NCI-H2196 treated with DMSO at 0.1 percent for 48 hours (cell line): ENCODE data around the gene GPS1.
A peak's percentile ranks its signal among the peaks of the same experiment; 100 is the strongest.

Experiments used
- DNase-seq: peaks from one replicate; lab custom pipeline; 2025; ENCODE audit not compliant: unreplicated experiment; lab: John Stamatoyannopoulos, UW

Gene GPS1

DNA sequence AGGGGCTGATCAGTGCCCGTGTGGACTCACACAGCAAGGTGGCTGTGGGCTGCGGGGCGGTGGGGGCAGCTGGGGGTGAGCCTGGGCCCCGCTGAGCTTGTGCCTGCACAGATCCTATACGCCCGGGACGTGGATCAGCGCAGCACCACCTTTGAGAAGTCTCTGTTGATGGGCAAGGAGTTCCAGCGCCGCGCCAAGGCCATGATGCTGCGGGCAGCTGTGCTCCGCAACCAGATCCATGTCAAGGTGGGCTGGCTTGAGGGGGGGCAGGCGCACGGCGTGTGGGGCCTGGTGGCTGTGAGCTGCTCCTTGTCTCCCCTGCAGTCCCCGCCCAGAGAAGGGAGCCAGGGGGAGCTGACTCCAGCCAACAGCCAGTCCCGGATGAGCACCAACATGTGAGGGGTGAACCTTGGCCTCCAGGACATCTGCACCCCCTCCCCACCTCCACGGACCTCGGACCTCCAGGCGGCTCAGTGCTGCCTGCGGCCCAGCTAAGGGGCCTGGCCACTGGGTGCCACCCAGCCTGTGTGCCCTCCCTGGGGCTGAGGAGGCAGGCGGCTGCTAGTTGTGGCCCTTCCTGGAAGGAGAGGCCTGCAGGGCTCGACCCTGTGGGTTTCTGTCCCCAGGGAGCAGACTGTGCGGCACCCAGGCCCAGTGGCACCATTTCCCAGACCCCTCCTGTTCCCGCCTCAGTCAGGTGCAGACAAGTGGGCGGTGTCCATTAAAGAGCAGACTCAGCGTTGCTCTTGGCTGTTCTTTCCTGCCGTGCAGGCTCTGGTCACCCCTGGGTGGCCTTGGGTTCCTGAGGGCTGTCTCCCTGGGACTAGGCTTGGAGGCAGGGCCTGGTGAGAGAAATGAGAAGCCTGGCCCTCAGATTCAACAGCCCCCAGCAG, 5.3 kb downstream of the GPS1 start:
- DNase-seq = no peak

DNA sequence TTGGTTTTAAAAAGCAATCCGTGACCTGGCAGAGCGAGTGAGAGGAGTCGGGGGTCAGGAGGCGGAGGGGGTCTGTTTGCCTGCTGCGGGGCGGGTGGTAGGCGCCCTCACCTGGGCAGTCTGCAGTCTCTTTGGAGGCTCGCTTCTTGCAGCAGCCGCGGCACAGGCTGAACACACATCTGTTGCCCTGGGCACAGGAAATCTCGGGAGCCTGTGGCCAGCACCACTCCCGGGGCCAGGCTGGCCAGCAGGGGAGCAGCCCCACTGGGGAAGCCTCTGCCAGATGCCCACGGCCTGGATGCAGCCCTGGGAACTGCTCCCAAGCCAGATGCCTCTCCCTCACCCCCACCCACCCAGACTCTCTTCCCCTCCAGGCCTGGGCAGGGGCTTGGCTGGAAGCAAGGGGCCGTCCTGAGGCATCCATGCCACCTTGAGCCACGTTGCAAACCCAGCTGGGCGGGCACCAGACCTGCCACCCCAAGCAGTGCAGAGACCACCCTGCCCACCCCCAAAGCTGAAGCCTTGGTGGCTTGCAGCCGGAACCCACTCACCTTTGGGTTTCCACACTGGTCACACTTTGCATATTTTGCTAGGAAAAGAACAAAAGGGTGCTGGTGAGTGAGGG, 6.6 kb downstream of the GPS1 start:
- DNase-seq = no peak

DNA sequence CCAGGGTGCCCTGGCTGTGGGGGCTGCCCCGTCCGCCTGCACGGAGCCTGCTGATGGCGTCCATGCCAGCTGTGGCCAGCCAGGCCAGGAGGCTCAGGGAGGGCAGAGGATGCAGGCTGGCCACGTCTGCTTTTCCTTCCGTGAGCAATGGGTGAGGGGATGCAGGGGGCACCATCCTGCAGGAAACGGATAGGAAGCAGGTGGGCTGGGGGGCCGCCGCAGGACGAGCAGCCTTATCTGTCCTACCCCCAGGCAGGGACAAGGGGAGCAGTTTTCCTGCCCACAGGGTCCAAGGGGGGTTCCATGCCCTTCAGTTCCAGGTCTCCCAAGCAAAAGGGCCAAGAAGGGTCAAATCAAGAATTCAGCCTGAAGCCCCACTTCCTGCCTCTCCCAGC, 7.2 kb downstream of the GPS1 start:
- DNase-seq = no peak

DNA sequence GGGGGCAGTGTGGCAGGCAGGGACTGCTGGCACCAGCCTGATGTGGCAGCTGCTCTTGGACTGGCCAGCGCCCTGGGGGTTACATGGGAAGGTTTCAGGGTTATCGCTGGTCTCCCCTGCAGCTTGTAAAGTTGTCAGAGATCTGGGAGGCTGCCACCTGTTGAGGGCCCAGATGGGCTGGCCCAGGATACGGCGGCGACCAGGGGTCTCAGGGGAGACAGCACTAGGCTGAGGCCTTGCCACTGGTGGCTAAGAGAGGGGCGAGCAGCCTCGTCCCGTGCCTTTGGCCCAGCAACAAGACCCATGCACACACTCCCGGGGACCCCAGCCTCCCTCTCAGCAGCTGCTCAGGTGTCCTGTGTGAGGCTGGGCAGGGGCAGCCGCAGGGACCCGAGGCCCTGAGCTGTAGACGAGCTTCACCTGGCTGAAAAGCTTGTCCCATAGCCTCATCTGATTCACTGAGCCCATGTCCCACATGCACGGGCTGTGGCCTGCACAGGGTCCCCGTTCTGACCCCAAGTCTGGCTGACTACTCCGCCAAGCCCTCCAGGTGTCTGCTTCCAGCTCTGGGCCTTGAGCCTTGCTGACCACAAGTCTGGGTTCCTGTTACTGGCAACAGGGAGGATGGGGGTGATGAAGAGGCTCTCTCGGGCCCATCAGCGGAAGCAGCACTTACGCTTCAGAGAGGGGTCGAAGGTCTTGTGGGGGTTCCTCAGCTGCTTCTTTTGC, 7.7 kb downstream of the GPS1 start:
- DNase-seq = no peak

DNA sequence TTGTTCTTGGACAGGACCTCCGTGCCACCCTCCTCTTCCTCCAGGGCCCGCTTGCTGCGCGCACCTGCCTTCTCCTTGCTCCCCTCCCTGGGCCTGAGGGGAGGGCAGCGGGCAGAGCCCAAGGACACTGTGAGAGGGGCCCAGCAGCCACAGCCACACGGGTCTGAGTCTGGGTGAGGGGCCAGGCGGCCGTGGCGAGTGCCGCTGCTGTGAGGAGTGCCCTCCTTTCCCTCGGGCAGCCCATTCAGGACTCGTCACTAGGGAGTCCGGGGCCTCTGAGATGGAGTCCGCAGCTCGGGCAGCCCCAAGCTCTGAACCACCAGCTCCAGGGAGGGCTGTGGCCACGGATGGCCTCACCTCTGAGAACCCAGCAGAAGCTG, 8.3 kb downstream of the GPS1 start:
- DNase-seq = no peak

DNA sequence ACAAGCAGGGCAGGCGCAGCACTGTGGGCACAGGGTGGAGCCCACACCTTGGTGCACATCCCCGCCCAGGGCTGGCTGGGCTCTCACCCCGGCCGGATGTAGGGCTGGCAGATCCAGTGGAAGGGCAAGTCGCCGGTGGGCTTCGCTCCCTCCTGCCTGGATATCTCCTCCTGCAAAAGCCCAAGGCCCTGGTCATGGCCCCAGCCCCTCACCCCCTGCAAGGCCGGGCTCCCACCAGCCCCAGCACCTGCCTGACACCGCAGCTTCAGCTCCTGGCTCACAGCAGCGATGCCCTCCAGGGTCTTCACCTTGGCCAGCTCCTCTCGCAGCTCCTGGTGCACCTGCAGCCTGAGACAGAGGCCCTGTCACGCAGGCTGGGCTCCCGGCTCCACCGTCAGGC, 8.9 kb downstream of the GPS1 start:
- no peak for DNase-seq

DNA sequence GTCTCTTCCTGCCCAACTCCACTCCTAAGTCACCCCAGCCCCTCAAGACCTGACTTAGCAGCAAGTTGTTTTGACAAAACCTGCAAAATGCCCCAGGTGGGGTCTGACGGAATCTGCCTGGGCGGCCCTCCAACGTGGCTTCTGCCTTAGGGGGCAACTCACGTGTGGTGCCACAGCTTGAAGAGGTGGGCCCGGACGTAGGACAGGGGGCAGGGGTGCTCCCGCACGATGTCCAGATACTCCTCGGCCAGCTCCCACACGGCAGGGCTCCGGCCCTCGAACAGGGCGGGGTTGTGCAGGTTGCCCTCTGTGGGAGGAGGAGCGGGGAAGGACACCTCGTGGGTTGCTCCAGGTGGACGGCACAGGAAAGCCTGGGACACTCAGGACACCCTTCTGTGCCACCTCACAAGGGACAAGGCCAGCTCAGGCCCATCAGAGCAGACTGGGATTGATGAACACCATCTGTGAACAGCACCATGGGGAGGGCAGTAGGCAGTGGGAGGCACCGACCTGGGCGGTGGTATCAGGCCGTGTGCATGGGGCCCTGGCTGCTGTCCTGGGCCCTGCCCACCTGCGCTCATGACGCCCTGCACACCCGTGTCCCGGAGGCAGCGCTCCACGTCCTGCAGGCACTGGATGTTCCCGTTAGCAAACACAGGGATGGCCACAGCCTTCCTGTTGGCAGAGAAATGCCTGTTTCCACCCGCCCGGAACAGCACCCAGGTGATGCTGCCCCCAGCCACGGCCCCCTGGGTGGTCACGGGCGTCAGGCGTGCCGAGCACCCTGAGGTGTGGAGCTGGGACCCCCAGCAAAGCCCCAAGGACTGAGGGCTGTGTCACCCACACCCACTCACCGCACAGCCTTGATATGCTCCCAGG, 9.6 kb downstream of the GPS1 start:
- DNase-seq = no peak

DNA sequence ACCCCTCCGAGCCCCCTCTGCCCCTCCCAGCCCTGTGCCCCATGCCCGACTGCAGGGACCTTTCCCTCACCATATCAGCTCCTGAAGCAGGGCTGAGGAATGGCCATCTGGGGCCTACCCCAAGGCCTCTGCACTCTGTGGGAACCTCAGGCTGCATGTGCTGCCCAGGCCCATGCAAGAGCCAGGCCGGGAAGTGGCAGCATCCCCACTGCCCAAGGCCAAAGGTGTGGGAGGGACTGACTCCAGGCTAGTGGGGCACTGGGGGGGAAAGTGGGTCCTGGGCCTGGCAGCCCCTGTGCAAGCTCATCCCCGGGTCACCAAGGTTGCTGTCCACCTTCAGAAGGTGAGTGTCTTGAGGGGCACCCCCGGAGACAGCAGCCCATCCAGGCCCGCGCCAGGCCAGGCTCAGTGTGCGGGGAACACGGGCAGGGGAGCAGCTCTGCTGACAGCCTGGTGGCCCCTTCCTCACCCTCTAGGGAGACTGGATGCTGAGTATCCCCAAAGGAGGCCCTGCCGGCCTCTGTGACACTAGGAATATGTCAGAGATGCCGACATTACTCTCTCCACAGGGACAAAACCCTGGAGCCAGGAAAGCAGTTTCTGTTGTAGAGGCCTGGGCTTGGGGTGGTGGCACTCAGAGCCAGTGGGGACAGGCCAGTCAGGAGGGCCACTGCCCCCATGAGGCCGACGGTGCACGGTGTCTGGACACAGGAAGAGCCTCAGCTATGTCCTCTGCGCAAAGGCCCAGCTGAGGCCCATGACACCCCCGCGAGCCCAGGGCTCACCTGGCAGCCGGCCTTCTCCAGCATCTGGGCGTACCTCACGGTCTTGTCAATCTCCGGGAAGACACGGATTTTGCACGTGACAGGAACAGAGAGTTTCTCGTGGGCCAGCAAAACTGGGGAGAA, 10.6 kb downstream of the GPS1 start:
- DNase-seq = no peak

DNA sequence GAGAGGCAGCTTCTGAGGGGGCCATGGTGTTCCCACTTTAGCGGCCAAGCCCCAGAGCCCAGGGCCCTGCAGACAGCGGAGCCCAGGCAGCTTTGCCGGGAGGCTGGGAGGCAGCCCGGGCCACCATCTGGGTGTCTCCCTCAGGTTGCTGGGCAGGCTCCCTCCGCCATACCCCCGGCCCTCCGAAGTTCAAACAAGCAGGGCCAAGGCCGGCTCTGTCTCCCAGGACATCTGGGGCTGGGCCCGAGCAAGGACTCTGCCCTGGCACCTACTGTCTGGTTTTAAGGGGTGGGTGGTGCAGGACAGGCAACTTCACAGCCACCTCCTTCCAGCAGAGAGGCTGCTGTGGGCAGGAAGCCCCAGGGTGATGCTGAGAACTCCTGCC, 11.3 kb downstream of the GPS1 start:
- no peak for DNase-seq

DNA sequence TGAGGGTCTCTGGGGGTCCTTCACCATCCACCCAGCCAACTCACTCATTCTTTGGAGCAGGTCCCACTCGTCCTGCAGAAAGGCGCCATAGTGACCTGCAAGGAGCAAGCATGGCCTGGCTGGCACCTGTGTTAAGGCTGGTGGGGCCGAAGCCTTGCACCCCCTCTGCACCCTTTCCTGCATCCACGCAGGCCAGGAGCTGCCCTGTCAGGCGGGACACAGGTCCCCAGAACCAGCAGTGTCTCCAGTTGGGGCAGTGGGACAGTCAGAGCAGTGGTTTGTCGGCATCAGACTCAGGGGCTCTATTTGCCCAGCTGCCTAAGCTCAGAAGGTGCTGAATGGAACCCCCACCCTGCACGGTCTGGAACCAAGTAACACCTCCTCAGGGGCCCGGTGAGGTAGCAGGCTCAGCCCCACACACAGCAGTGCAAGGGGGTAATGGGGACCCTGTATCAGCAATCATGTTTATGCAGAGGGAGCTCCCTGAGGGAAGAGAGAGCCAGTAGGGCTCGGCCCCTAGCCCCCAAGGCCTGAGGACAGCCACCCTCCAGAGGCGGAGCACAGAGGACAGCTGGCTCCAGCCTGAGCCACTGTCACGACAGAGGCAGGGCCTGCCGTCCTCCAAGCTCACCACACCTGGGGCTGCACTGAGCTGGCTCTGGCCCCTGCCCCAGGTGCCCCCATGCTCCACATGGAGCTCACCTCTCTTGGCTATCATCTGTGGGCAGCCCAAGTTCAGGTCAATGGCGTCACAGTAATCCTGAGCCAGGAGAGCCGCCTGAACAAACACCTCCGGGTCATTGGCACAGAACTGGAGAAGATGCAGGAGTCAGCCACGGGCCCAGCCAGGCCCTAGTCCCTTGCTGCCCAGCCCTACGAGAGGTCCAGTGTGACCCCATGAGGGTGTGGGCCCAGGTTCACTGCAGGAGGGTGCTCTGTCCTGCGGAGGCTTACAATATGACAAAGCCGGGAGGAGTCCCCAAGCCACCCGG, 12.0 kb downstream of the GPS1 start:
- DNase-seq = no peak

DNA sequence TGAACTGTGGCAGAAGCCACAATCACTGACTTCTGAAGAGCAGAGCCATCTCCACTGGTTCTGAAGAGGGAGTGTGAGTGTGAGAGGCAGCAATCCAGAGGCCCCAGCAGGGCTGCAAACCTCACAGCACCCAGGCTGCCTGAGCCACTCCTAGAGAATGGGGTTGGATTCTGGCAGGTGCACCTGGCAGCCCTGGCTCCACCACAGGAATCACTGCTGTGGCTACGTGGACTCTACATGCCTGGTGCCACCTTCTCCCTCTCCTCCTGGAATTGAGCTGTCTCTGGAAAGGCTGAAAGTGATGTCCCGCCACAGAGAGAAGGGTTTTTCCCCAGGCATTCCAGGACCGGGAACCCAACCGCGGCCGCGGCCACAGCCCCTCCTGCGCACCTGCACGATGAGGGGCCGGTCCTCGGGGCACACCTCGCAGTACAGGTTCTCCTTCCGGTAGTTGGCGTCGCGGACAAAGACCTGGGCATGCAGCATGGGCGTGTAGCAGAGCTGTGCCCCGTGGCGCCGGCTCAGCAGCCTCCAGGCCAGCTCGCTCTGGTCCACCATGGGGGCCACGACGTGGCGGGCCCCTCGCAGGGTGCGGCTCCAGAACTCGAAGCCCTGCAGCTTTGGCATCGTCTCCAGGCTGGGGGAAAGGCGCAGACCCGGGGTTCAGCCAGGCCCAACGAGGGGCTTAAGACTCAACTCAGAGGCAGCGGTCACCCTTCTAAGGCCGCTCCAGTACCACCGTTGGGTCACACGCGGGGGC, 12.9 kb downstream of the GPS1 start:
- DNase-seq = peak; percentile 42

DNA sequence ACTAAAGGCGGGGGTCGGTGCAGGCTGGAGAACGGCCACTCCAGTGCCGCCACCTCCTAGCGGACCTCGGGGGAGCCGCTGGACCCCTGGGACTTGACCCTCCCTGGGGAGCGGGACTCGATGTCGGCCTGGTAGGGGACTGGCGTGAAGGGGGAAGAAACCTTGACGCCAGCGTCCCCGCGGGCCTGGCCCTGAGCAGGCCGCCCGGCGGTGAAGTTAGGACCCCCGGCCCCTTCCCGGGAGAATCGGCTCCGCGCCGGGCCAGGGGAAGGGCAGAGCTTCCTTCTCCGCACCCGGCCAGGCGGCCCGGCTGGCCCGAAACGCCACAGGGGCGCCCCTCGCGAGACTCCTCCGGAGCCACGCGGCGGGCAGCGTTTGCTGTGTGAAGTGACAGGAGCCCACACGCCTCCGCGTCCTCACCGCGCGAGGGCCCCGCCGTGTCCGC, 13.5 kb downstream of the GPS1 start:
- DNase-seq = no peak

DNA sequence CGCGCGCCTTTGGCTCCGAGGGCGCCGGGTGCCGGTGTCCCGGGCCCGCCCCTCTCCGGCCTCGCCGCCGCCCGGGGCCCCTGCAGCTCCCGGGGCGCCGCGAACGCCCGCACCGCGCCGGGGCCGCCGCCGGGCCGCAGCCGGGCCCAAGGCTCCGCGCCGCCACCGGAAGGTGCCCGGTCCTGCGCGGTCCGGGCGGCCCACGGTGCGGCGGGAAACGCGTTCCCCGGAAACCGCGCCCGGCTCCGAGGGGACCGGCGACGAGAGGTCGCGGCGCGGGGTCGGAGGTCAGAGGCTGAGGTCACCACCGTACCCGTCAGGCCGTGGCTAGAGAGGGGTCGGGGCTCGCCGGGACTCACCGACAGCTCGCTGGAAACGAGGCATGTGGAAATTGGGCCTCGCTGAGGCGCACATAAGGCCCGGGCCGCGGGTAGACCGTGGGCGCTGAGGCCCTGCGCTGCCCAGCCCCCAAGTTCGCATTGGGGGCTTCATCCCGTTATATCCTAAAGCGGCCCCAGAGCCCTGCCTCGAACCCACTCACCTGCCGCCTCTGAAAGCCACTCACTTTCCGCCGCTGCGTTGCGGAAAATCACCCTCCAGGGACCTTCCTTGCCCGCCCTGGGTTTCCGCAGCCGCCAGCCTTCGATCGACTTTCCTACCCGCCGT, 14.1 kb downstream of the GPS1 start, which contains the start of gene DUS1L:
Gene DUS1L, minus strand, starts transcription at position 167 of the 666 bp plus-strand sequence. CDS start 745 bp downstream, outside the sequence.
- DNase-seq = peak; percentile 23

DNA sequence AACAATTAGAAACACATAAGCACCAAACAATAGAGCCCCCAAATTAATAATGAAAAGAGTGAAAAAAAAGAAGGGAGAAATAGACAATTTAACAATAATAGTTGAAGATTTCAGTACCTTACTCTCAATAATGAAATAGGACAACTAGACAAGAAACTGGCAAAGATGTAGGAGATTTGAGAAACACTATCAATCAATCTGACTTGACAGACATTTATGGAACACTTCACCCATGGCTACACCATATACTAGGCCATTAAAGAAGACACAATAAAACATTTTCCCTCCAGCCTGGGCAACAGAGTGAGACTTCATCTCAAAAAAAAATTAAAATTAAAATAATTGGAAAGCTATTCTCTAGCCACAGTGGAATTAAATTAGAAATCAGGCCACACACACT, 18.9 kb downstream of the GPS1 start:
- no peak for DNase-seq

DNA sequence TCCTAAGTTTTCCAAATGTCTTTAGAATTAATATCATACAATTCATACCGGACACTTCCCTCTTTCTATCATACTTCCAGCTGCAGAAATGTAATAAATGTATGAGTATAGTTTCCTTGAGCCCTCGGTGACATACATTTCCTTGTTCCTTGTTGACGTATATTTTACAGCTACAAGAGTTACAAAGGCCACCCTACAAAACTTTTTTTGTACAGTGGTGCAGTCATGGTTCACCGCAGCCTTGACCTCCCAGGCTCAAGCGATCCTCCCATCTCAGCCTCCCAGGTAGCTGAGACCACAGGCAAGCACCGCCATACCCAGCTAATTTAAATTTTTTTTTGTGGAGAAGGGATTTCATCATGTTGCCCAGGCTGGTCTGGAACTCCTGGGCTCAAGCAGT, 21.1 kb downstream of the GPS1 start:
- no peak for DNase-seq

DNA sequence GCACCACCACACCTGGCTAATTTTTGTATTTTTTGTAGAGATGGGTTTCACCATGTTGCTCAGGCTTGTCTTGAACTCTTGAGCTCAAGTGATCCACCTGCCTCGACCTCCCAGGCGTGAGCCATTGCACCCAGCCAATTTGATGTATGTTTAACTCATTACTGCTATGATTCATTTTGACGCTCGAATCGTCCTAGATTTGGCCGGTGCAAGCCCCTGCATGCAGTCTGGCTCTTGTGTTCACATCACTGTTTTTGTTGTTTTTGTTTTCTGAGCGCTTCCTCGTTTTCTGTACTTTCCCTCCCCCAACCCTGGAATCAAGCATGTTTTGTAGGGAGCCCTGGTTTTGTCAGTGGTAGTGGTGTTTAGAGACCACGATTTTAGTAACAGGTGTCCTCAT, 21.7 kb downstream of the GPS1 start:
- DNase-seq = no peak

DNA sequence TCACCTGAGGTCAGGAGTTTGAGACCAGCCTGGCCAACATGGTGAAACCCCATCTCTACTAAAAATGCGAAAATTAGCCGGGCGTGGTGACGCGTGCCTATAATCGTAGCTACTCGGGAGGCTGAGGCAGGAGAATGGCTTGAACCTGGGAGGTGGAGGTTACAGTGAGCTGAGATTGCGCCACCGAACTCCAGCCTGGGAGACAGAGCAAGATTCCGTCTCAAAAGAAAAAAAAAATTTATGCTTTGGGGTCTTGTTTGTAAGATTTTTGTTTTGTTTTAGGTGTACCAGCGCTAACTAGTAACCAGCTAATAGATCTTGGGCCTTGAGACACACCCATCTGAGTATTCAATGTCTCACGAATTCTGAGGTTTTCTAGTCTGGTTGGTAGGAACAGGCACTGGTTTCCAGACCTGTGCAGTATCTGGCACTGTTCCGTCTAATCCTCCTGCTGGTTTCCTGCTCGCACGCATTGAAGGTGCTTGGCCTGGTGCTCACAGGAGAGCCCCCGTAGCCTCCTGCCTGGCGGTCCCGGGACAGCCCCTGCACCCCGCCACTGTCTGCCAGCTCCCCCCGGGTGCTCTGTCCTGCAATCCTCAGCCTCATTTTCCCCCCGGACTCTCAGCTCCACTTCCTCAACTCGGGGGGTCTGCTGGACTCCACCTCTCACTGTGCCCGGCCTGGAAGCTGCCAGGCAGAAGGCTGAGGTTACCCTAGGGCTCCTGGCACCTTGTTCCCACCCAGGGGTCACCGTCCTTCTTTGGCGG, 24.5 kb downstream of the GPS1 start:
- DNase-seq = no peak
